K562 (cell line): Measurements from ENCODE around the gene RASIP1. TPM values are rescaled to one million over a fixed set of nuclear protein-coding genes. Genes with fewer than 3 reads are reported as not detected.

Experiments used
- CREB1 ChIP-seq, 2 experiments: sonication (generic) in 1 of 2; formaldehyde crosslinking in 1 of 2; IDR thresholded peaks; 2 replicates each; pipeline versions ENCODE4 v1.6.1 to v1.8.0; 2012 to 2022; ENCODE audit warnings: inconsistent platforms in 1 of 2, mild to moderate bottlenecking in 1 of 2, missing genetic modification reagents in 1 of 2, moderate library complexity in 1 of 2
- ETV1 ChIP-seq: fragments of 450-650 bp; conservative IDR thresholded peaks from 2 replicates; pipeline ENCODE4 v1.6.1; 2016; ENCODE audit warnings: missing genetic modification characterization, control low read depth, low read depth, missing compliant biosample characterization
- GABPB1 ChIP-seq: sonication (generic); formaldehyde crosslinking; IDR thresholded peaks from 2 replicates; pipeline ENCODE4 v1.8.0; 2022; ENCODE audit warnings: mild to moderate bottlenecking, missing genetic modification reagents
- IRF9 ChIP-seq: fragments of 450-650 bp; IDR thresholded peaks from 2 replicates; pipeline ENCODE4 v1.6.1; 2016; ENCODE audit warnings: missing biosample characterization, missing genetic modification characterization
- MAX ChIP-seq: sonication (generic); formaldehyde crosslinking; IDR thresholded peaks from 2 replicates; pipeline ENCODE4 v1.9.0; 2022; ENCODE audit warnings: mild to moderate bottlenecking, missing genetic modification reagents
- MEIS2 ChIP-seq: fragments of 450-650 bp; IDR thresholded peaks from 2 replicates; pipeline ENCODE4 v1.6.1; 2014; ENCODE audit warnings: mild to moderate bottlenecking; ENCODE audit not compliant: partially characterized antibody
- MYBL2 ChIP-seq, 2 experiments: fragments of 450-650 bp in 1 of 2; sonication (generic) in 1 of 2; formaldehyde crosslinking in 1 of 2; IDR thresholded peaks; 2 replicates each; pipeline versions ENCODE4 v1.6.1 to v1.8.1; 2017 to 2022; ENCODE audit warnings: borderline replicate concordance in 1 of 2, inconsistent platforms in 1 of 2, low read depth in 1 of 2, mild to moderate bottlenecking in 1 of 2, missing genetic modification reagents in 1 of 2, moderate library complexity in 1 of 2
- NCOA6 ChIP-seq: fragments of 450-650 bp; IDR thresholded peaks from 2 replicates; pipeline ENCODE4 v1.6.1; 2017; ENCODE audit warnings: mild to moderate bottlenecking
- POLR2G ChIP-seq: fragments of 200-400 bp; formaldehyde crosslinking; IDR thresholded peaks from 2 replicates; pipeline ENCODE4 v1.6.1; 2017; ENCODE audit warnings: low read depth, mild to moderate bottlenecking, antibody characterized with exemption, low read length, moderate library complexity
- SREBF2 ChIP-seq: sonication (generic); formaldehyde crosslinking; IDR thresholded peaks from 2 replicates; pipeline ENCODE4 v1.4.0; 2020; ENCODE audit warnings: mild to moderate bottlenecking, missing genetic modification reagents
- TRIM24 ChIP-seq, 2 experiments: fragments of 450-650 bp; IDR thresholded peaks; 2 replicates each; pipeline ENCODE4 v1.6.1; 2016
- XRCC5 ChIP-seq: fragments of 200-400 bp; formaldehyde crosslinking; IDR thresholded peaks from 2 replicates; pipeline ENCODE4 v1.6.1; 2017; ENCODE audit warnings: low read depth, mild to moderate bottlenecking, low read length
- ZNF133 ChIP-seq: fragments of 250-450 bp; sonication (Bioruptor Pico); IDR thresholded peaks from 2 replicates; pipeline ENCODE4 v1.4.0; 2020; ENCODE audit warnings: mild to moderate bottlenecking
- ZNF165 ChIP-seq: fragments of 250-450 bp; sonication (Bioruptor Pico); IDR thresholded peaks from 2 replicates; pipeline ENCODE4 v1.4.0; 2020; ENCODE audit warnings: borderline replicate concordance
- ZNF263 ChIP-seq: sonication (generic); formaldehyde crosslinking; IDR thresholded peaks from 2 replicates; pipeline ENCODE4 v1.8.0; 2022; ENCODE audit warnings: mild to moderate bottlenecking, missing genetic modification reagents, borderline replicate concordance
- ZNF347 ChIP-seq: fragments of 450-650 bp; formaldehyde crosslinking; IDR thresholded peaks from 2 replicates; pipeline ENCODE4 v1.4.0; 2020; ENCODE audit warnings: low read depth, mild to moderate bottlenecking, moderate library complexity
- ZNF398 ChIP-seq: fragments of 250-450 bp; sonication (Bioruptor Pico); IDR thresholded peaks from 2 replicates; pipeline ENCODE4 v1.8.0; 2021; ENCODE audit warnings: moderate library complexity, mild to moderate bottlenecking, inconsistent platforms
- ZNF408 ChIP-seq: fragments of 250-450 bp; sonication (Bioruptor Pico); IDR thresholded peaks from 2 replicates; pipeline ENCODE4 v1.4.0; 2020; ENCODE audit warnings: low read depth, mild to moderate bottlenecking, moderate library complexity
- ZNF507 ChIP-seq: conservative IDR thresholded peaks from 2 replicates; pipeline ENCODE4 v1.6.1; 2017; ENCODE audit warnings: missing genetic modification characterization, missing compliant biosample characterization
- ZNF695 ChIP-seq: fragments of 450-650 bp; formaldehyde crosslinking; IDR thresholded peaks from 2 replicates; pipeline ENCODE4 v1.4.0; 2020; ENCODE audit warnings: mild to moderate bottlenecking, moderate library complexity
- ZNF77 ChIP-seq: fragments of 250-450 bp; sonication (Bioruptor Pico); IDR thresholded peaks from 2 replicates; pipeline ENCODE4 v1.5.0; 2020
- ZNF830 ChIP-seq: fragments of 250-450 bp; sonication (Bioruptor Pico); IDR thresholded peaks from 2 replicates; pipeline ENCODE4 v1.5.0; 2021; ENCODE audit warnings: mild to moderate bottlenecking
- polyA plus RNA-seq, 8 experiments: library from polyadenylated mRNA; depleted of rRNA in 4 of 8; stranded (reverse) in 5 of 8; unstranded in 3 of 8; fragments of >200 nt; fragmentation: Nextera tagmentation in 2 of 8; fragmentation: Illumina TruSeq in 1 of 8; extraction: Ambion mirVana in 2 of 8; extraction: Trizol in 1 of 8; gene quantifications; 2 replicates each; pipeline versions ENCODE4 v1.2.1 to v1.2.3, GENCODE V29; 2011 to 2014; ENCODE audit warnings: inconsistent platforms in 1 of 8, missing spikeins in 1 of 8
- total RNA-seq, 7 experiments: library from RNA; depleted of rRNA in 6 of 7; stranded (reverse); fragments of >200 nt in 6 of 7; fragmentation: Illumina TruSeq in 2 of 7; extraction: Trizol in 2 of 7; gene quantifications; 2 replicates each; pipeline versions ENCODE4 v1.2.1 to v1.2.3, GENCODE V29; 2011 to 2021; ENCODE audit warnings: low replicate concordance in 1 of 7
- TF ChIP-seq, protein P1 (sequence below): fragments of 450-650 bp; IDR thresholded peaks from 2 replicates; pipeline ENCODE4 v1.6.1; 2016; ENCODE audit warnings: low read depth, mild to moderate bottlenecking, moderate library complexity
- TF ChIP-seq, protein P2 (sequence below): IDR thresholded peaks from 2 replicates; pipeline ENCODE4 v1.6.1; 2011; ENCODE audit not compliant: insufficient read length; ENCODE audit errors: extremely low read depth

The RASIP1 gene
- total and polyA plus RNA-seq, 9 of the 15 experiments (the other 6 are each of a cell fraction or from before 2014, with no cell fraction given), result 0.20 to 4.7 (median 1.5) TPM

- TF ChIP-seq IRF9 (tag), result no peak
- TF ChIP-seq ZNF398 (CRISPR knock-in tag), result no peak
- no peak for TF ChIP-seq ZNF347 (CRISPR knock-in tag)
- no peak for TF ChIP-seq ZNF77 (CRISPR knock-in tag)
- TF ChIP-seq XRCC5, result no peak
- no peak for TF ChIP-seq SREBF2 (CRISPR knock-in tag)
- TF ChIP-seq ZNF695 (CRISPR knock-in tag), result no peak
- TF ChIP-seq POLR2G, result peak; percentile 46; the same call in 1 of the 2 replicates
- TF ChIP-seq CREB1 (IDR thresholded peaks at IDR 0.05), result no peak
- peak; percentile 51; the same call in 1 of the 2 replicates for TF ChIP-seq CREB1 (CRISPR knock-in tag; IDR thresholded peaks at IDR 0.05)
- TF ChIP-seq MAX, result peak; percentile 35; the same call in 1 of the 2 replicates
- peak; percentile 54 for TF ChIP-seq ETV1 (tag)
- TF ChIP-seq, protein P1, sequence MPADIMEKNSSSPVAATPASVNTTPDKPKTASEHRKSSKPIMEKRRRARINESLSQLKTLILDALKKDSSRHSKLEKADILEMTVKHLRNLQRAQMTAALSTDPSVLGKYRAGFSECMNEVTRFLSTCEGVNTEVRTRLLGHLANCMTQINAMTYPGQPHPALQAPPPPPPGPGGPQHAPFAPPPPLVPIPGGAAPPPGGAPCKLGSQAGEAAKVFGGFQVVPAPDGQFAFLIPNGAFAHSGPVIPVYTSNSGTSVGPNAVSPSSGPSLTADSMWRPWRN, result no peak
- TF ChIP-seq MEIS2, result peak; percentile 96
- TF ChIP-seq, protein P2, sequence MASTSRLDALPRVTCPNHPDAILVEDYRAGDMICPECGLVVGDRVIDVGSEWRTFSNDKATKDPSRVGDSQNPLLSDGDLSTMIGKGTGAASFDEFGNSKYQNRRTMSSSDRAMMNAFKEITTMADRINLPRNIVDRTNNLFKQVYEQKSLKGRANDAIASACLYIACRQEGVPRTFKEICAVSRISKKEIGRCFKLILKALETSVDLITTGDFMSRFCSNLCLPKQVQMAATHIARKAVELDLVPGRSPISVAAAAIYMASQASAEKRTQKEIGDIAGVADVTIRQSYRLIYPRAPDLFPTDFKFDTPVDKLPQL, result no peak
- no peak for TF ChIP-seq ZNF830 (CRISPR knock-in tag)
- peak; percentile 39; the same call in 1 of the 2 replicates for TF ChIP-seq GABPB1 (CRISPR knock-in tag)
- peak in 1 of 2 experiments; percentile 12; a peak in 1 of 4 replicates for TF ChIP-seq TRIM24 (IDR thresholded peaks at IDR 0.05)
- TF ChIP-seq ZNF507, result no peak
- TF ChIP-seq ZNF408, result no peak
- no peak for TF ChIP-seq NCOA6
- TF ChIP-seq MYBL2 (IDR thresholded peaks at IDR 0.05; ENCODE audit: low read depth), result no peak
- no peak for TF ChIP-seq MYBL2 (CRISPR knock-in tag; IDR thresholded peaks at IDR 0.05; ENCODE audit: borderline replicate concordance)
- no peak for TF ChIP-seq ZNF165 (CRISPR knock-in tag)
- TF ChIP-seq ZNF263 (CRISPR knock-in tag), result peak; percentile 58; the same call in 1 of the 2 replicates
- TF ChIP-seq ZNF133 (CRISPR knock-in tag), result no peak
These were observed 40.4 kb upstream of the RASIP1 start (continued) for GRCh38 chr19:48780631-48781391.
